PC-3 (cell line): ENCODE data around the gene HOXC9. TPM values are rescaled to one million over a fixed set of nuclear protein-coding genes. Genes with fewer than 3 reads are reported as not detected.

Experiments used
- ATAC-seq: fragments of 200-7000 bp; cut with Tn5 transposase; 2 replicates; pipeline ENCODE4 v1.9.1; 2020; ENCODE audit warnings: mild to moderate bottlenecking, moderate library complexity
- BruUV-seq: library from RNA; stranded (reverse); fragments of 400-500 nt; replicated peaks from 2 replicates; lab custom pipeline; 2021; lab: Mats Ljungman, UMichigan
- CTCF ChIA-PET: fragments of 300-600 bp; sonication (Branson Sonifier 250); formaldehyde crosslinking; loops from one replicate; lab custom pipeline; 2022; ENCODE audit warnings: antibody characterized with exemption; lab: Charles Lee
- POLR2A ChIA-PET: fragments of 300-600 bp; sonication (Branson Sonifier 250); formaldehyde crosslinking; loops from one replicate; lab custom pipeline; 2022; ENCODE audit warnings: antibody characterized with exemption; ENCODE audit not compliant: unreplicated experiment; lab: Charles Lee
- DNase-seq: peaks from one replicate; pipeline ENCODE4 v3.0.0-alpha.2; 2015
- H2AFZ ChIP-seq: fragments of 300-600 bp; sonication (generic); 2 replicates; pipeline ENCODE4 v1.6.0; 2016; ENCODE audit warnings: antibody characterized with exemption, low read length
- H3F3A ChIP-seq: fragments of 300-600 bp; sonication (generic); one replicate; pipeline ENCODE4 v1.6.0; 2017; ENCODE audit warnings: antibody characterized with exemption, low read length, control low read depth, mild to moderate bottlenecking; ENCODE audit not compliant: unreplicated experiment
- H3K27ac ChIP-seq: fragments of 300-600 bp; sonication (generic); 2 replicates; pipeline ENCODE4 v1.5.1; 2016; ENCODE audit warnings: mild to moderate bottlenecking, low read length
- H3K27me3 ChIP-seq: fragments of 300-600 bp; sonication (generic); 2 replicates; pipeline ENCODE4 v1.6.1; 2016; ENCODE audit warnings: low read length, mixed read lengths
- H3K36me3 ChIP-seq: fragments of 300-600 bp; sonication (generic); 2 replicates; pipeline ENCODE4 v1.6.1; 2016; ENCODE audit warnings: low read depth, mixed run types, low read length, mixed read lengths
- H3K4me1 ChIP-seq: fragments of 300-600 bp; sonication (generic); 2 replicates; pipeline ENCODE4 v1.5.1; 2016; ENCODE audit warnings: low read length; ENCODE audit not compliant: insufficient read depth
- H3K4me2 ChIP-seq: fragments of 300-600 bp; sonication (generic); 2 replicates; pipeline ENCODE4 v1.6.0; 2016; ENCODE audit warnings: low read length
- H3K4me3 ChIP-seq: fragments of 300-600 bp; sonication (generic); 2 replicates; pipeline ENCODE4 v1.5.1; 2016; ENCODE audit warnings: mild to moderate bottlenecking, low read length, mixed read lengths
- H3K79me2 ChIP-seq: fragments of 300-600 bp; sonication (generic); 2 replicates; pipeline ENCODE4 v1.6.1; 2017; ENCODE audit warnings: low read length, mixed read lengths
- H3K9ac ChIP-seq: fragments of 300-600 bp; sonication (generic); 2 replicates; pipeline ENCODE4 v1.6.0; 2016; ENCODE audit warnings: mild to moderate bottlenecking, low read length
- H3K9me2 ChIP-seq: fragments of 300-600 bp; sonication (generic); replicated peaks from 2 replicates; pipeline ENCODE4 v1.6.1; 2016; ENCODE audit warnings: mixed run types, low read length, mixed read lengths
- H3K9me3 ChIP-seq: fragments of 300-600 bp; sonication (generic); 2 replicates; pipeline ENCODE4 v1.6.1; 2016; ENCODE audit warnings: low read length, mixed read lengths
- H4K20me1 ChIP-seq: fragments of 300-600 bp; sonication (generic); 2 replicates; pipeline ENCODE4 v1.6.1; 2016; ENCODE audit warnings: low read length, mixed read lengths
- EZH2 ChIP-seq: fragments of 300-600 bp; sonication (generic); IDR thresholded peaks from one replicate; pipeline ENCODE4 v1.6.1; 2017; ENCODE audit warnings: antibody characterized with exemption, mild to moderate bottlenecking, low read length; ENCODE audit not compliant: unreplicated experiment
- EZH2phosphoT487 ChIP-seq: fragments of 300-600 bp; sonication (generic); IDR thresholded peaks from 2 replicates; pipeline ENCODE4 v1.6.1; 2018; ENCODE audit warnings: mild to moderate bottlenecking, antibody characterized with exemption, low read length, borderline replicate concordance
- intact Hi-C: fragments of 100-400 bp; cut with micrococcal nuclease; formaldehyde crosslinking; loops from 2 replicates; pipeline ENCODE4 v1.9.0; 2023
- total RNA-seq: library from RNA; depleted of rRNA; stranded (reverse); fragments of >200 nt; gene quantifications from 2 replicates; pipeline ENCODE4 v1.2.3, GENCODE V29; 2014
- TF ChIP-seq, protein P1 (sequence below): fragments of 300-600 bp; sonication (generic); conservative IDR thresholded peaks from 2 replicates; pipeline ENCODE4 v1.5.1; 2017; ENCODE audit warnings: antibody characterized with exemption, low read depth, mild to moderate bottlenecking, low read length

The HOXC9 gene
- total RNA-seq, 1 experiment from 2014 or later = 1.5 TPM

GRCh38 chr12:53954694-53955035 lies 45.3 kb upstream of the HOXC9 start, which contains the start of gene HOXC12:
HOXC12 (plus strand) TSS chr12:53954903; CDS start chr12:53954930, 27 bp downstream.
- Histone ChIP-seq H3K9ac (no peak within 1 kb of the TSS), H3K79me2 (no peaks in the 10 kb centered on the region), H4K20me1 (no peaks in the 10 kb centered on the region), H3K4me2 (peak within 1 kb of the TSS; percentile 72), H3K9me2 (no peaks in the 10 kb centered on the region), H3K9me3 (no peaks in the 10 kb centered on the region), H3K4me3 (no peak within 1 kb of the TSS), H3F3A (no peaks in the 10 kb centered on the region), H2AFZ (peak within 1 kb of the TSS; percentile 63; the same call in 1 of the 2 replicates), H3K4me1 (peaks cover 4% of the 10 kb centered on the region; the same call in 1 of the 2 replicates), H3K36me3 (no peaks in the 10 kb centered on the region), H3K27ac (no peak within 1 kb of the TSS), H3K27me3 (no peaks in the 10 kb centered on the region)
- no peak for TF ChIP-seq EZH2
- no peak for TF ChIP-seq EZH2phosphoT487
- TF ChIP-seq, protein P1, sequence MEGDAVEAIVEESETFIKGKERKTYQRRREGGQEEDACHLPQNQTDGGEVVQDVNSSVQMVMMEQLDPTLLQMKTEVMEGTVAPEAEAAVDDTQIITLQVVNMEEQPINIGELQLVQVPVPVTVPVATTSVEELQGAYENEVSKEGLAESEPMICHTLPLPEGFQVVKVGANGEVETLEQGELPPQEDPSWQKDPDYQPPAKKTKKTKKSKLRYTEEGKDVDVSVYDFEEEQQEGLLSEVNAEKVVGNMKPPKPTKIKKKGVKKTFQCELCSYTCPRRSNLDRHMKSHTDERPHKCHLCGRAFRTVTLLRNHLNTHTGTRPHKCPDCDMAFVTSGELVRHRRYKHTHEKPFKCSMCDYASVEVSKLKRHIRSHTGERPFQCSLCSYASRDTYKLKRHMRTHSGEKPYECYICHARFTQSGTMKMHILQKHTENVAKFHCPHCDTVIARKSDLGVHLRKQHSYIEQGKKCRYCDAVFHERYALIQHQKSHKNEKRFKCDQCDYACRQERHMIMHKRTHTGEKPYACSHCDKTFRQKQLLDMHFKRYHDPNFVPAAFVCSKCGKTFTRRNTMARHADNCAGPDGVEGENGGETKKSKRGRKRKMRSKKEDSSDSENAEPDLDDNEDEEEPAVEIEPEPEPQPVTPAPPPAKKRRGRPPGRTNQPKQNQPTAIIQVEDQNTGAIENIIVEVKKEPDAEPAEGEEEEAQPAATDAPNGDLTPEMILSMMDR = no peak
- intact Hi-C loops = no loop called here
- DNase-seq = no peak
- ChIA-PET POLR2A (no interaction called here), CTCF (interaction anchor here (0.6 kb wide), 1 partner anchor 292 kb away, joined by 12 read pairs; no protein-coding TSS in a partner anchor)
- BruUV-seq = no TSS peak
- no peak for ATAC-seq

DNA sequence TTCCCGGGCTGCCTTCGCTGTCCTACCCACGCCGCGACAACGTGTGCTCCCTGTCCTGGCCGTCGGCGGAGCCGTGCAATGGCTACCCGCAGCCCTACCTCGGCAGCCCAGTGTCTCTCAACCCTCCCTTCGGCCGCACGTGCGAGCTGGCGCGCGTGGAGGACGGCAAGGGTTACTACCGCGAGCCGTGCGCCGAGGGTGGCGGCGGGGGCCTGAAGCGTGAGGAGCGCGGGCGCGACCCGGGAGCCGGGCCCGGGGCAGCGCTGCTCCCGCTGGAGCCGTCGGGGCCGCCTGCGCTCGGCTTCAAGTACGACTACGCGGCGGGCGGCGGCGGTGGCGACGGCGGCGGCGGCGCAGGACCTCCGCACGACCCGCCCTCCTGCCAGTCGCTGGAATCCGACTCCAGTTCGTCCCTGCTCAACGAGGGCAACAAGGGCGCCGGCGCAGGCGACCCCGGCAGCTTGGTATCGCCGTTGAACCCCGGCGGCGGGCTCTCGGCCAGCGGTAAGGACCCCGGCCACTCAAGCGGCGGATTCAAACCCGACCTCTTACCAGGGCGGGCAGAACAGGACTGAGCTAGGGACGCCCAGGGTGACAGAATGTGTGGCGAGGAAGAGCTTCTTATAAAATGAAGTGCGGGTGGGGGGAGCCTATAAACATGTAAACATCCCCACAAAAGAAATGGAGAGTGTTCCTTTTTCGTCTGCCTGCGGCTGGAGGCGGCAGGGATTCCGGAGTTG lies 44.8 kb upstream of the HOXC9 start:
- H3K27ac ChIP-seq = no peak overlapping the region
- H3K9me2 ChIP-seq = no peaks in the 10 kb centered on the region
- peak overlapping the region; percentile 63; the same call in 1 of the 2 replicates for H2AFZ ChIP-seq
- H3K4me3 ChIP-seq = no peak overlapping the region
- no peaks in the 10 kb centered on the region for H3K9me3 ChIP-seq
- no peak overlapping the region for H3K9ac ChIP-seq
- no peak for DNase-seq
- H3K27me3 ChIP-seq = no peaks in the 10 kb centered on the region
- ATAC-seq = no peak
- peak overlapping the region; percentile 65; the same call in 1 of the 2 replicates for H3K4me2 ChIP-seq
- H4K20me1 ChIP-seq = no peaks in the 10 kb centered on the region
- no TSS peak for BruUV-seq
- intact Hi-C loops = no loop called here
- no peaks in the 10 kb centered on the region for H3K36me3 ChIP-seq
- H3K79me2 ChIP-seq = no peaks in the 10 kb centered on the region
- no peak for TF ChIP-seq EZH2phosphoT487
- peaks cover 1% of the 10 kb centered on the region; the same call in 1 of the 2 replicates for H3K4me1 ChIP-seq
- ChIA-PET POLR2A (no interaction called here), CTCF (interaction anchor here (0.6 kb wide), 1 partner anchor 292 kb away, joined by 12 read pairs; no protein-coding TSS in a partner anchor)
- H3F3A ChIP-seq = no peaks in the 10 kb centered on the region

DNA sequence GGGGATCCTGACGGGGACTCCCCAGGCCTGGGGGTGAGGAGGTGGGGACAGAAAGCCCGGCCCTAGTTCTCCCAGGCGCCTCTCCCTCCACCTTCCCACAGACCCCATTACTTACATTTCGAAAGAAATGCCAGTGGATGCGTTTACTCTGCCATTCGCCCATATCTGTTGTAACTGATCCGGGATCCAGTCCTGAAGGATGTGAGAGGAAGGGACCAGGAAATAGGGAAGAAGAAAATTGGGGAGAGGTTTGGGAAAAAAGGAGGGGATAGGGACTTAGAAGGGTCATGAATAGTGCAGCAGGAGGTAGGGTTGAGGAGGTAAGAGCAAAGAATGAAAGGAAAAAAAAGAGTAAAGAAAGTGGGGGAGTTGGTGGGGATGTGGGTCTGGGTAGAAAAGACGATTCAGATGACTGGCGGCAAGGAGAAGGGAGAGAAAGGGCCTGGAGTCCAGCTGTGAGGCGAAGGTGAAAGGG lies 44.1 kb upstream of the HOXC9 start:
- H3F3A ChIP-seq = no peaks in the 10 kb centered on the region
- CTCF ChIA-PET = no interaction called here
- no peaks in the 10 kb centered on the region for H4K20me1 ChIP-seq
- H3K36me3 ChIP-seq = no peaks in the 10 kb centered on the region
- no peaks in the 10 kb centered on the region for H3K79me2 ChIP-seq
- DNase-seq (no peak), ATAC-seq (no peak)
- H3K4me3 ChIP-seq = no peak overlapping the region
- TF ChIP-seq, protein P1 = no peak
- TF ChIP-seq EZH2phosphoT487 (no peak), EZH2 (no peak)
- H3K9me3 ChIP-seq = no peaks in the 10 kb centered on the region
- H3K27me3 ChIP-seq = no peaks in the 10 kb centered on the region
- no peaks in the 10 kb centered on the region for H3K4me1 ChIP-seq
- no peaks in the 10 kb centered on the region for H3K9me2 ChIP-seq
- no peak overlapping the region for H3K9ac ChIP-seq
- POLR2A ChIA-PET = no interaction called here
- no TSS peak for BruUV-seq
- H3K27ac ChIP-seq = no peak overlapping the region
- H2AFZ ChIP-seq = no peak overlapping the region
- intact Hi-C loops = no loop called here
- no peak overlapping the region for H3K4me2 ChIP-seq
